Stimulated activated CD8-positive, alpha-beta memory T cell treated with anti-CD3 and anti-CD28 coated beads, Interleukin-7, amount 100 ng/mL, for 48 hours (primary cell): ENCODE data around the gene ERFE.
"Not testable (repeated sequence)": the region's sequence is repeated elsewhere in the genome, so short reads cannot be mapped to it uniquely, and the experiment has no call there.

Experiments
- DNase-seq, 2 donors: peaks; one replicate each; pipeline ENCODE4 v3.0.0-alpha.2; 2020; ENCODE audit warnings: low read depth in 1 of 2; ENCODE audit errors: extremely low read depth in 1 of 2

ERFE gene, protein sequence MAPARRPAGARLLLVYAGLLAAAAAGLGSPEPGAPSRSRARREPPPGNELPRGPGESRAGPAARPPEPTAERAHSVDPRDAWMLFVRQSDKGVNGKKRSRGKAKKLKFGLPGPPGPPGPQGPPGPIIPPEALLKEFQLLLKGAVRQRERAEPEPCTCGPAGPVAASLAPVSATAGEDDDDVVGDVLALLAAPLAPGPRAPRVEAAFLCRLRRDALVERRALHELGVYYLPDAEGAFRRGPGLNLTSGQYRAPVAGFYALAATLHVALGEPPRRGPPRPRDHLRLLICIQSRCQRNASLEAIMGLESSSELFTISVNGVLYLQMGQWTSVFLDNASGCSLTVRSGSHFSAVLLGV

GRCh38 chr2:238158509-238159070 is at the start of gene ERFE:
TSS of gene ERFE (plus strand) at chr2:238158970. CDS start at chr2:238159008, 38 bp downstream.
- peak in 1 of 2 donors; percentile 18 for DNase-seq

DNA sequence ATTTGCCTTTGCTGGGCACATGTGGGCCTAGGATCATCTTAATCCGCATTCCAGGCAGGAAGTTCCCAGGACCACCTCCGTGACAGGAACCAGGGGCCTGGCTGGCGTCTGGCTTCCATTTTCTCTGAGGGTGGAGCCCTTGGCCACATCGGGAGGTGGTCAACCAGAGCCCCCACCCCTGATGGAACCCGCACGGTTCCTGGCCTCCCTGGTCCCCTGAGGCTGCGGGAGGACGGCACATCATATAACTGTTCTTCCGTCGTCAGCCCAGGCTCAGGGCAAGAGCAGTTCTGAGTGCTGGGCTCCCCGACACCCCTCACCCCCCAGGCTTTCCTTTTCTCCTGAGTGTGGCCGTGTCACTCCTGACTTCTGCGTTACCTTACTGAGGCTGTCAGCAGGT is 45.2 kb upstream of the ERFE start:
- DNase-seq: no peak

DNA sequence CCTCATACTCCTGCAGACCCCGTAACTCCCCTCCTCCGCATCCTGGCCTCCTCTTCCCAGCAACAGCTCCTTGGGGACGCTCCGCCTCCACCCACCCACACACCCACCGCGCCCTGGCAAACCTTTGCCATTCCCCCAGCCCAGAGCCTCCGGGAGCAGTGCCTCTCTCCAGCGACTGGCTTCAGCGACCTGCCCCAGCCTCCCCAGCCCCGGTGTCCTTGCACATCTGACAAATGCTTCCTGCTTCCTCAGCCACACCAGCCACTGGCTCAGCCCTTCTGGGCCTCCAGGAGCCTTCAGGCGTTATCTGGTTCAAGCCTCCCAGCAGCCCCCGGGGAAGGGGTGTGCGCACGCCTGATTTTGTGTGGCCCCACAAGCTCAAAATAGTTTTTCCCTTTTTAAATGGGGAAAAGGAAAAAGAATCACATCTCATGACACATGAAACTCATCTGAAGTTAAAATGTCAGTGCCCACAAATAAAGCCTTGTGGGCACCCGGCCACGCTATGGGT is 44.4 kb upstream of the ERFE start:
- DNase-seq: no peak

DNA sequence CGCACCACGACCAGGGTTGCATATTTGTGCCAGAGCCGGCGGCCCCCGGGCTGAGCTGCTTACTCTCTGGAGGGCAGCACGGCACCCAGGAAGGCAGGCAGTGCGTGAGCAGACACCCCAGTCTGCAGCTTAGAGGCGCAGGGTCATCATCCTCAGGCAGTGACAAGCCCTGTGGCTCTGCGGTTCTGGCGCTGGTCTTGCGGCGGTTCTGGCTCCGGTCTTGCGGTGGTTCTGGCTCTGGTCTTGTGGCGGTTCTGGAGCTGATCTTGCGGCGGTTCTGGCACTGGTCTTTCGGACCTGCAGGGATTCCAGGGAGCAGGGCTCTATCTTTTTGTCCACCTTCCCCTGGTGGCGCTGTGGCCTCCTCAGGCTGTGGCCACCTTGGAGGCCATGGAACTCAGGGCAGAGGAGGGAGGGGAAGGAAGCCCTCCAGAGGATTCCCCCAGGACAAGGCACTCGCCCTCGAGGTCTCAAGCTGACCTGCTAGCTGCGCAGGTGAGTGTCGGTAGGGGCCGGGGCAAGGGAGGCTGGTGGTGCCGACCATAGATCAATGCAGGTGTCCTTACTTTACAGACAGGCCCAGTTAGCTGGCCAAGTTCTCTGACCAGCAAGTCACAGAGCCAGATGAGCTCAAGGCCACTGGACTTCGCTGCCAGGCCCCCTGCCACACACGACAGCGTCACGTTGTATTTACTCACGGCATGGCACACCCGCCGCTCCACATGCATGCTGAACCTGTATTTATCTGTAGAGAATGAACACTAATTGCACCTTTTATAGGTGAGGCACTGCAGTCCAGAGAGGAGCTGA is 43.7 kb upstream of the ERFE start:
- DNase-seq: no peak

GRCh38 chr2:238115709-238116108 is 43.1 kb upstream of the ERFE start:
- DNase-seq: not testable (repeated sequence)

- no peak for DNase-seq
Observed at GRCh38 chr2:238116298-238117198, 42.2 kb upstream of the ERFE start.

DNA sequence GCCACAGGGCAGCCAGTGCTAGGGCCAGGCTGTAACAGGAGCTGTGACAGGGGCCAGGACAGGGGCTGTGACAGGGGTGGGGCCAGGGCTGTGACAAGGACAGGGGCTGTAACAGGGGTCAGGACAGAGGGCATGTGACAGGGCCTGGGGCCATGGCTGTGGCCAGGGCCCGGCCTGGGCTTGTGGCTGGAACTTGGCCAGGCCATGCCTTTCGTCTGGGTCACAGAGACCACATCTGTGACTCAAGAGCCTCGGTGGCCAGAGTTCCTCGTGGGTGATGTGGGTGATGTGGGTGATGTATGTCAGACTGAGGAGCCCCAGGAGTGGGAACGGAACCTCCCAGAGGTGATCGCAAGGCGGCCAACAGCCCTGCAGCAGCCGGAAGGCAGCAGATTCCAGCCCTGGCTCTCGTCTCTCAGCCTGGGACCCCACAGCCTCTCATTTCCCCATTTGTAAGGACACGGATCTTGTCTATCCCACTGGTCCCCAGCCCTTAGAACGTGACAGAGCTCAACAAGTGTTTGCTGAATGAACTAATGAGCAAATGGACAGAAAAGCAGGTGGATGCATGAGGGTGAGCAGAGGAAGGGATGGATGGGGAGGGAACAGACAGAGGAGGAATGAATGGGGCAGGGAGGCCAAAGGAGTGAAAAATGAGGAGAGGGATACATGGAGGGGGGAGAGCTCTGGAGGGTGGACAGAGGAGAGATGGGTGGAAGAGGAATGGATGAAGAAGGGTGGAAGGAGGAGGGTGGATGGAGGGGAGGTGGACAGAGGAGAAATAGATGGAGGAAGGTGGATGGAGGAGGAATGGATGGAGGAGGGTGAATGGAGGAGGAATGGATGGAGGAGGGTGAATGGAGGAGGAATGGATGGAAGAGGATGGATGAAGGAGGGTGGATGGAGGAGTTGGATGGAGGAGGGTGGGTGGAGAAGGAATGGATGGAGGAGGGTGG is 41.3 kb upstream of the ERFE start:
- DNase-seq: no peak

GRCh38 chr2:238119756-238120462 is 38.9 kb upstream of the ERFE start:
- no peak for DNase-seq

GRCh38 chr2:238120463-238121298 is 38.1 kb upstream of the ERFE start:
- no peak for DNase-seq

GRCh38 chr2:238121511-238122286 is 37.1 kb upstream of the ERFE start:
- DNase-seq: no peak

GRCh38 chr2:238122287-238123217 is 36.2 kb upstream of the ERFE start:
- no peak for DNase-seq

DNA sequence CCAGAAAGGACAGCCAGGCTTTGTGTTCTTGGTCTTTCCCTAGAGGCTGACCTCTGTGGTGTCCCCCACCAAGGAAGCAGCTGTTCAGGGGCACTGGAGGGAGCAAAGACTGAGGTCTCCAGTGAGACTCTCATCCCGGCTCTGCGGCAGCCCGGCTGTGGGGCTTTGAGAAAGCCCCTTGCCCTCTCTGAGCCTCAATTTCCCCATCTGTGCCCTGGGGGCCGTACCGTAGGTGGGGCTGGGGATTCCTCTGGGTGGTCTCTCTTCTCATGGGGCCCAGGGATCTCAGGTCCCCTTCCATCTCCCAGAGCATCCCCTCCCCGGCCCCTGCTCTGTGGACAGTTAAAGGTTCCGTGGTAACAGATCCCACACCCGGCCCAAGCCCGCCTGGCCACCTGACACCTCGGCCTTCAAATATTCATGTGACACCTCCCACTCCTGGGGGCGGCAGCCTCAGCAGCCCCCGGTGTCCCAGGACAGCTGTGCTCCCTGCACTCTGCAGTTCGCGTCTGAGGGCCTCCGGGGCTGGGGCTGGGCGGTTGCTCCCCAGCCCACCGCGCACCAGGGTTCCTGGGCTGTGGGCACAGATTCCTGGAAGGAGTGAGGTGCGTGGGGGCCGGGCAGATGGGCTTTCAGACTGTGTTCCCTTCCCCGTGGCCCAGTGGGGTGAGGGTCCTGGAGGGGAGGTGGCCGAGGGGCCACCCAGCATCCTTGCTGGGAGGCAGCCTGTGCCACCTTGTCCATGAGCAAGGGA is 35.4 kb upstream of the ERFE start:
- DNase-seq: no peak

- DNase-seq: no peak
Observed at GRCh38 chr2:238123991-238124470, 34.7 kb upstream of the ERFE start.

DNA sequence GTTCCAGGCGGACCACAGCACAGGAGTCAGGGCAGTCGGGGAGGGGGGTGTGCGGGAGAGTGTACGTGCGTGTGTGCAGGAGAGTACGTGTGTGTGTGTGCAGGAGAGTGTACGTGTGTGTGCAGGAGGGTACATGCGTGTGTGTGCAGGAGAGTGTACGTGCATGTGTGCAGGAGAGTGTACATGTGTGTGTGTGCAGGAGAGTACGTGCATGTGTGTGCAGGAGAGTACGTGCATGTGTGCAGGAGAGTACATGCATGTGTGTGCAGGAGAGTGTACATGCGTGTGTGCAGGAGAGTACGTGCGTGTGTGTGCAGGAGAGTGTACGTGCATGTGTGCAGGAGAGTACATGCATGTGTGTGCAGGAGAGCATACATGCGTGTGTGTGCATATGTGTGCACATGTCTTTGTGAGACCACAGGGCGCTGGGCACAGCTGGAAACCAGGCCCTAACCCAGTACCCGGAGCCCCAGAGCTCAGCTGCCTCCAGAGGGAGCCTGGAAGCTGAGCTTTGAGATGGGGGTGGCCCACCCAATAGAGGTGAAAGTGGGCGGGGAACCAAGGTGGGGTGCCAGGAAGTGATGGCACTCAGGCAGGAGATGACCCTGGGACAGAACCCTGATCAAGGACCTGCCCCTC is 34.2 kb upstream of the ERFE start:
- DNase-seq: no peak
